GM18526 (cell line): Measurements from ENCODE around the gene CDH11.

ENCODE experiments used
- POLR2A ChIP-seq: IDR thresholded peaks from 3 replicates; pipeline ENCODE4 v1.6.1; 2011; ENCODE audit not compliant: insufficient read length; ENCODE audit errors: extremely low read depth

The CDH11 gene

DNA sequence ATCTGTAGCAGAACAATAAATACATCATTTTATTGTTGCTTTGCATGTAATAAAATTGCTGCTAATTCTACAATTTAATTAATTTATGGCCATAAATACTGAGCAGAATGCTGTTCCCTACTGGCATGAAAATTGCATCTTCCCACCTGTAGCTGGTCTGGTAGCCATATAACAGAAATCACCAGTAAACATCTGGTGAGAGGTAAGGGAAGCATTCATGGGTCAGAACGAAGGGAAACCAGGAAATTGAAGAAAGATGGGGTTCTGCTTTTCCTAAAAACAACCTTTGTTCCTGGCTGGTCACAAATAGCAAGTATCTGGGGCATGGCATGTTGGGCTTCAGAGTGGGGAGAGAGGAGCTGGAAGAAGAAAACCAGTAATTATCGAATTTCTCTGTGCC is 128.4 kb downstream of the CDH11 start:
- TF ChIP-seq POLR2A: no peak

DNA sequence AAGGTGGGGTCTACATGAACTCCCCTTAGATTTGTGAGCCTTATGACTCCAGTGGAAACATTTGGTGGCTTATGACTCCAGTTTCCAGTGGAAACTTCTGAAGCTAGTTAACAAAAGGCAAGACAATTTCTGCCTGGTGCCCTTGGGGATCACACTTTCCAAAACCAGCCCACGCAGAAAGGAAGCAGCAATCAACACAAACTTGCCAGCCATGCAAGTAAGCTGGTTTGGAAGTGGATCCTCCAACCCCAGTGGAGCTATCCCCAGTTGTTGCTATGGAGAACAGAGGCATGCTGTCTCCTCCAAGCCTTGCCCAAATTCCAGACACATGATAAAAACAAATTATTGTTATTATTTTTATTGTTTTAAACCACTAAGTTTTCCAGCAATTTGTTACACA is 130.9 kb downstream of the CDH11 start:
- TF ChIP-seq POLR2A: no peak

DNA sequence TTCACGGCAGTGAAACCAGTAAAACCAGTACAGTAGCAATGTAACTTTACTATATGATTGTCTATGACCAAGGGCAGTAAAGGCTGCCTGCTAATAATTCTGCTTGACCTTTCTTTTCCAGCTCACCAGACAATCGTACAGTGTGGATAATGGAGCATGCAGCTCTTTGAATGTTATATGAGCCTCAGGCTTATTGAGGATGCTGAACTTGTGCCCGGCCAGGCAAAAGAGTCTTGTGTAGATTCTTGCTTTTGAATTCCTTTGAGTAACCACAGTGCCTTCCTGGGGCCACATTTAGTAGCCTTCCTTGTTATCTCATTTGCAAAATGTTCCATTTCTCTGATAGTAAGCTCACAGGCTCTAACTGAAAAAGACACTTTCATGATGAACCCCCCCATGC is 131.8 kb downstream of the CDH11 start:
- TF ChIP-seq POLR2A: no peak

DNA sequence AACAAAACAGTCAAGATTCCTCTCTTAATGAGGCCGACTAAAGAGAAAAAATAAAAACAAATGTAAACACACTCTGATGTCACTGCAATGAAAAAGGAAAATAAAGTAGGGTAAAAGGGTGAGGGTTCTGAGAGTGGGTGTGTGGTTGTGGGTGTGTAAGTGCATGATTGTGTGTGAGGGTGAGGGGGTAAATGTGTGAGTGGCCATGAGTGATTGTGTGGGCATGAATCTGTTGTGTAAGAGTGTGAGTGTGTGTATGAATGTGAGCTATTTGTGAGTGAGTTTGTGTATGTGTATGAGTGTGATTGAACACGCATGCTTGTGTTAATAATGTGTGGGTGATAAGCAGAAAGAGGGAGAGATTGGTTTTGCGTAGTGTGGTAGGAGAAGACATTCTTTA is 132.8 kb downstream of the CDH11 start:
- TF ChIP-seq POLR2A: no peak

DNA sequence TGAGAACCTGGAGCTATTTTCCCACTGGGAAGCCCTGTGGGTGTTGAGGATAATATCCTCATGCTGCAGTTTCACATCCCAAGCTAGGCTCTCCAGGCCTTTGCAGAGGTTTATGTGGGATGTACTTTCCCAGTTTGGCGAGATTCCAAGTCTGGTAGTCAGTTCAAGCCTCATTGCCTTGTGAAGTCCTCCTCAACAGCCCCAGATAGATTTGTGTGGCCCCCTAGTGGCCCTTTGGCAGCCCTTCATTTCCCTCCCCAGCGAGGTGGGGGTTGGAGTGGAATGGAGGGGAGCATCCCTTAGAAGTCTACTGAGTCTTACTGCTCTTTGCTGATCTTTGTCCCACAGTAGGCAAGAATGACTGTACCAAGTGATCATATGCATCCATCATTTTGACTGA is 137.9 kb downstream of the CDH11 start:
- TF ChIP-seq POLR2A: no peak

DNA sequence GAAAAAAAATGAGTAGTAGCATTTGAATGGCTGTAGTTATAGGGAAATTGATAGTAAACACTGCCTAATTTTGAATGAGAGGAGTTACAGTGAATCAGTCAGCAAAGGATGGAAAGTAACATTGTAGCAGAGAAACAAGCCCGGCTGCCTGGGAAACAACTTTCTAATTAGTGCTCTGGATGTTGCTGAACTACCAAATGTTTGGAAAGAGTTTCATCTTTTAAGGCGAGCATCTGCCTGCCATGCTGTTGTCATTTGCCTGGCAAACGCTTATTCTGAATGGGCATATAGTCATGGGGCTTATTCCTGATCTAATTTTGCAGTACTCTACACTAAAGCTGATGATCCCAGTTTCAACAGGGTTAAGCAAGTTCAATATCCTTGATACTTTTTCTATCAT is 138.6 kb downstream of the CDH11 start:
- TF ChIP-seq POLR2A: no peak

DNA sequence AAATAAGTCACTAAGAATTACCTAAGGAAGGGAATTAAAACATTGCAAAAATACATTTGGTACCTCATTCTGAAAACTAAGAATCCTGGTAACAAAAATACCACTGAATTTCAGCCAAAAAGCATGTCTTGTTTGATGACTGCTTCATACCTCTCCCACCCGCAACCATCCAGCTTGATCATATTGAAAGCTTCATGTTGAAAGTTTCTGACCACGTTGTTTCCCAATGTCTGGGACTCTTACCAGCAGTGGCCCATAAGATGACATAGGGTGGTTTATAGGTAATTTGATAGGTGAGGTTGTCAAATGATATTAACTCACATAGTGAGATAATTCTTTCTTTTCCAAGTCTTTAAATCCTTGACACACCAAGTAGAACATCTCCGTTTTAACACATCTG is 139.3 kb downstream of the CDH11 start:
- TF ChIP-seq POLR2A: no peak

DNA sequence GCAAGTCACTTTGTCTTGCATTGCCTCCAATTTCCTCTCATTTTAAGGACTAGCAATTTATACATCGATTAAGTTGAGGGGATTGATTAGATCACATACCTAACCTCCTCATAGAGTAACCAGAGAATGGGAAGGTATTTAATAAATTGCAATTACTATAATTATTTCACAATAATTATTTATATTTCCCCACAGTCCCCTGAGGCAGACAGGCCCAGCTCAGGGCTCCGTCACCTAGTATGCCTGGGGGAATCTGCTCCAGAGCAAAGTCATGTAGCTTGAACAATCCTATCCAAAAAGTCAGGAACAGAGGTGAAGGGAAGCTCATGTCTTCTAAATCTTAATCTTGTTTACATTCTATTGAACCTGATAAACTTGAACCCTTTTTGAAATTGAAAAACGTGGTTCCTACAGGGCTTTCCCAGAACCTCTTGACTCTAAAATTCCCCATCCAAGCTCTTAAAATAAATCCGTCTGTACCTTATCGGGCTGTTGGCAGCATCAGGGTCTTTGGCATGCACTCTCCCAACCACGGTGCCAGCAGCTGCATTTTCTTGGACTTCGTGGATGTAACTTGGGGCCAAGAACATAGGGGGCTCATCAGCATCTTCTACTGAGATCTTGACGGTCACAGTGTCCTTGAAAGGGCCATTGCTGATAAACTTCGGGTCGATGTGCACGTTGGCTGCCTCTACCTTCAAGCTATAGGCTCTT is 140.1 kb downstream of the CDH11 start:
- no peak for TF ChIP-seq POLR2A

DNA sequence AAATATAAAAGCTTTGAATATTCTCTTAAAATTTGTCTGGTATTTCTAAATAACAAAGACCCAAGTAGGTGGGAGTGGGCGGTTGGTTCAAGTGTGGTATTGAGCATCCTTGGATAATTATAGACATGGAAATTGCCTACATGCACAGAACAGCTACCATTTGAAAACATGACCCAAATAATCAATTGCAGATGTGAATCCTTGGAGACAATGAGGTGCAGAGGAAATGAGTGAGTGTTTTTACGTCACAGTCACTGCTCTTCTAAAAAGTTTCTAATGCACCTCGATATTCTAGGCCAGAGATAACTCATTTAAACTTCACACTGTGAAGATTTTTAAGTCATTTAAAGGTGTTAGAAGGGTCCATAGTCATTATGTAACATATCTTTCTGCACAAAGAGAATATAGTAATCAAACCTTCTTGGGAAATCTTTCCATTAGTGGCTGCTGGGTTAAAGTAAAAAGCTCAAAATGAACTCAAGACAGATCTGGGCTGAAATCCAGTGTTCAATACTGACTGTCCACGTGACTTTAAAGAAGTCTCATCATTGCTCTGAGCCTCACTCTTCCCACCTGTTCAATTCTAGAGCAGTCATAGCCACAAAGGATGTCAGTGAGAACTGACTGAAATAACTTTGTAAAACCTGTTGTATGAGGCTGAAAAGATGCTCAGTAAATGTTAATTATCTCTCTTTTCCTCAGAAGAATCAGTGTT is 144.5 kb downstream of the CDH11 start:
- TF ChIP-seq POLR2A: no peak

DNA sequence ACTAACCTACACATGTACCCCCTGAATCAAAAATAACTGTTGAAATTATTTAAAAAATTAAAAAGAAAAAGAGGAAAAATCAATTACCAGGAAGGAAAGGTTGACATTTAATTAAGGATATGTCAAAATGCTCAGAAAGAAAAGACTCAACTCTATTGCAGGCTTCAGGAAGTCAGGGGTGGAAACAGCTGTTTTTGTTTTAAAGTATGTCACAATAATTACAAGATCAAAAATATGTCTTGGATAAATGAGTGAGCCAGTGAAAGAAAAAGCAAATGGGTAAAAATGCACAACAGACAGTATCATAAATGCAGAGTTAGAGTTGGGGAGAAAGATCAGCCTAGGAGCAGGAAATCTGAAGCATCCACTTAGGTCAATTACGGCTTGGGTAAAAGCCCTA is 146.0 kb downstream of the CDH11 start:
- TF ChIP-seq POLR2A: no peak

DNA sequence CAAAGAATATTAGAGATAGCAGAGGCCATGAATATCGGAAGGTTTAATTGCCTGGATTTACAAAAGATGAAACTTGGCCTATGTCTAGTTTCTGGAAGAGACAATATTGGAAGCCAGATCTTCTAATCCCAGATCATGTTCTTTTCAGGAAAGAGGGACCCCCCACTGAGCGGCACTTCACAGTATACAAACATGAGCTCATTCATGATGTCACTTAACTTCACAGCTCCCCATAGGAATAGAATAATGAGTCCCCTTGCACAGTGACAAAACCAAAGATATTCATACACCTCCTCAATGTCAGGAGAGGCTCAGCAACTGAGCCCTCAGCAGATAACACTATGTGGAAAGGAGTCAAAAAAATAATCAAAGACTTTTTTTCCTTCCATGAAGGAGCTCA is 147.5 kb downstream of the CDH11 start:
- no peak for TF ChIP-seq POLR2A

DNA sequence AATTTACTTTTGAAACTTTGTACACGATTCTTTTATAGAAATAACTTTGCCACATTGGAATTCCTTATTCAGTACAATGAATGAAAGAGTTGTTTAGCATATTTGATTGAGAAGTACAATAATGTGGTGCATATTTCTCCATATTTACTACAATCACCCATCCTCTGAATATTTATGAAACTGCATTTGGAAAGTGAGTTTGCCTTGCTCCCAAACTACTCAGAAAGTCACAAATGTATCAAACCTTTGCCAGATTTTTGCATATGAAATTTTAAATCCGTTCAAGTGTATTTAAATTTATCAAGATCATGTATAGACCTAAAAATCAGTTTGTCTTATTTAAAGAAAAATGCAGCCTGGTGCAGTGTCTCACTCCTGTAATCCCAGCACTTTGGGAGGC is 148.7 kb downstream of the CDH11 start:
- TF ChIP-seq POLR2A: no peak

DNA sequence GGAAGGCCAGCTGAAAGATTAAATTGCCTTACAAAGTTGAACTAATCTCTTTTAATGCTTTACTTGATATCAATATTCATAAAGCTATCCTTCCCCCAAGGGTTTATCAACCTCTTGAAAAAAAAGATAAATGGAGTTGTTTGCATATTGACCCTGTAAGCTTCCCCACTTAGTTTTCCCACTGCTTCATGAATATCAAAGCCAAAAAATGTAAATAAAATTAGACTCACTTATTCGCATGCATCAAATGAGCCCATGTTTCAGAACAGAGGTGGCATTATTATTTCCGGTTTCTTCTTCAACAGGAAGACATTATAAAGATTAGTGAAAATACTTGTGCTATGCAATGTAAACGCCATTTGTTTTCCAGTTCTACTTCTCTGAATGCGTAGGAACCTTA is 150.7 kb downstream of the CDH11 start:
- TF ChIP-seq POLR2A: no peak

DNA sequence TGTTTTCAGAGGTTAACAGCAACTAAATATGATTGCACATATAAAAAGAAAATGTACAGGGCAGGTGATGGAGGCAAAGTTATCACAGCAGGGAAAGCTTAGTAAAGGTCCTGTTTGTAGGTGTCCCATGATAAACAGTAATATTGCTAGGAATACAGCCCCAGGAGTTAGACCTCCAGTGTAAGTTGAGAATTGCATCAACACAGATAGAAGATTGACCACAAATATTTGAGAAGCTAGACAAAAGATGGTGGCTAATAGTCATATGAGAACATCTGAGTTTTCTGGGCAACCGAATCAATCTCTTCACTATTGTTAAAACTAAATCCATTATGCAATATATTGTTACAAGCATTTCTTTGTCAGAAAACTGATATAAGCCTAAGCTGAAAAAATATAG is 152.6 kb downstream of the CDH11 start:
- no peak for TF ChIP-seq POLR2A

DNA sequence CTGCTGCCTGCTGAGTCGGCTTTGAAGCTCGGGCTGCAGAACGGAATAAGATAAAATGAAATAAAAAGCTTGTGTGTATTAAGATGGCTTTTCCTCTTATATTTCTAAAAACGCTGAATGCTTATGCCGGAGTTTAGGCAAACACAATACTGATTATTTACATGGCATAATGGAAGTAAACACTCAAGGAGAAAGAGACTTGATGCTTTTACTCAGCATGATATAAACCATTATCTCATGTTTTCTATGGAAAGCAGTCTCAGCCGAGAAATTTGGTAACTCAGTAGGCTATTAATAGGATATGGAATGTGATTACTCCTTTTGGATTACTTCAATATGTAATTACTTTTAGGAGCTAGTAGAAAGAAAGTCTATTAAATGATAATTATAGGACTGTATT is 153.3 kb downstream of the CDH11 start:
- no peak for TF ChIP-seq POLR2A

DNA sequence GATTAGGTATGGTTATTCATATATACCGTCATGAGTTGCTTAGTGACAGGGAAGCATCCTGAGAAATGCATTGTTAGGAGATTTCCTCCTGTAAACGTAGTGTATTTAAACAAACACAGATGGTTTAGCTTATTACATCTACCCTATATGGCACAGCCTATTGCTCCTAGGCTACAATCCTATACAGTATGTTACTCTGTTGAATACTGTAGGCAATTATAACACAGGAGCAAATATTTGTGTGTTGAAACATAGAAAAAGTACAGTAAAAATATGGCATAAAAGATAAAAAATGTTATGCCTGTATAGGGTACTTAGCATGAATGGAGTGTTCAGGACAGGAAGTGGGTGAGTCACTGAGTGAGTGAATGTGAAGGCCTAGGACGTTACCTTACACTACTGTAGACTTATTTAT is 157.7 kb downstream of the CDH11 start:
- TF ChIP-seq POLR2A: no peak

DNA sequence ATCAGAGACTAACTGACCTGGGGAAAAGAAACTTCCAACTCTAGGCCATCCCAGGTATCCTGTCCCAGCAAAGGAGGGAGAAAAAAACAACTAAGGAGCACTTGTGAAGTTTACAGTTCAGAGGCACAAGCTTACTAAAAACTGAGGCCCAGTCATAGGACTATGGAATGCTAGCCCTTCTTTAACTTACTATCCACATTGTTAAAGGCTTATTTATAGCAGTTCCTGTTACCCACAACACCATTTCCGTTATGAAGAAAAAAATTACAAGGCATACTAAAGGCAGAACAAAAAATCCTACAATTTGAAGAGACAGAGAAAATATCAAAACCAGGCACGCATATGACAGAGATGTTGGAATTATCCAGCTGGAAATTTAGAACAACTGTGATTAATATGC is 159.1 kb downstream of the CDH11 start:
- TF ChIP-seq POLR2A: no peak

DNA sequence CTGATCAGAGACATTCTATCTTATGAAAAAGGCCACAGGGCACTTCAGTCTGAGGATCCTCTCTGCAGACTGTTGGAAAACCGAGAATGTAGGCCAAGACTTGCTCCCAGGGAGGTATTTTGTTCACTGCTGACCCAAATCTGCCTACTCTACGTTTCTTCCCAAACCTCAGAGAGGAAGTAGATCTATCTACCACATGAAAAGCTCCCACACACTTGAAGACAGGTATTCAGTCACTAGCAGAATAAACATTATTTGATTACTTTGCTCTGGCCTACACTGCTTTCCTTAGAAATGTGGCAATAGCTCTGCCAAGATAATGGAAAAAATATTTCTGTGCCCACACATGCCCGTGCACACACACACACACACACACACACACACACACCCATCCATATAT is 164.6 kb downstream of the CDH11 start:
- TF ChIP-seq POLR2A: no peak

DNA sequence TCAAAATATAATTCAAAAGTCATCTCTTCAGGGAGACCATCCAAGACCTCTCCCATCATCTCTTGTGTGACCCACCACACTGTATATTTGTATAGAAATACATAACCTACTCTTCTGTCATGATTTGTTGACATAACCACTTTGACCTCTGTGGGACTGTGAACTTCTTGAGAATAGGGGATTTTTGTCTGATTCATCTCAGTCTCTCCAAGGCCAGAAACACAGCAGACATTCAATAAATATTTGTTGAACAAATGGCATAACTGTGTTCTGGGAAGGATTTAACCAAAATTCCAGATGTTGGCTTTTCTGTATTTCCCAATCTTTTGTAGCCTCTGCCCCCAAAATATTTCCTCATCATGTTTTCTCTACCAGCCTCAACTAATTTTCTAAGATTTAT is 169.7 kb downstream of the CDH11 start:
- no peak for TF ChIP-seq POLR2A
